Liver (tissue), 9 donors: Measurements from ENCODE around the gene DHRS4. TPM values are rescaled to one million over a fixed set of nuclear protein-coding genes. Genes with fewer than 3 reads are reported as not detected.
"Not testable (repeated sequence)": the region's sequence is repeated elsewhere in the genome, so short reads cannot be mapped to it uniquely, and the experiment has no call there.

Experiments
- DNase-seq: peaks from one replicate; pipeline ENCODE4 v3.0.0-alpha.2; 2017; ENCODE audit warnings: low spot score
- H3K27ac ChIP-seq, 2 donors: one replicate each; pipeline ENCODE4 v1.7.0; 2013; ENCODE audit warnings: inconsistent platforms in 2 of 2, low read length in 2 of 2, control low read depth in 1 of 2, low read depth in 1 of 2, mild to moderate bottlenecking in 1 of 2
- H3K27me3 ChIP-seq, 4 donors: one replicate each; pipeline versions ENCODE4 v1.6.1 to v1.7.0; 2013; ENCODE audit warnings: low read length in 3 of 4, inconsistent platforms in 1 of 4, mild to moderate bottlenecking in 1 of 4, moderate library complexity in 1 of 4; ENCODE audit not compliant: control insufficient read depth in 4 of 4, insufficient read depth in 4 of 4
- H3K36me3 ChIP-seq, 4 donors: one replicate each; pipeline versions ENCODE4 v1.6.1 to v1.7.0; 2013; ENCODE audit warnings: low read length in 3 of 4, mild to moderate bottlenecking in 3 of 4, low read depth in 1 of 4, moderate library complexity in 1 of 4; ENCODE audit not compliant: control insufficient read depth in 4 of 4, insufficient read depth in 3 of 4
- H3K4me1 ChIP-seq, 4 donors: one replicate each; pipeline versions ENCODE4 v1.6.1 to v1.7.0; 2013; ENCODE audit warnings: low read length in 3 of 4, mild to moderate bottlenecking in 3 of 4, moderate library complexity in 1 of 4; ENCODE audit not compliant: control insufficient read depth in 4 of 4, insufficient read depth in 4 of 4
- H3K4me3 ChIP-seq, 3 donors: one replicate each; pipeline versions ENCODE4 v1.6.1 to v1.7.0; 2013; ENCODE audit warnings: low read length in 3 of 3, control low read depth in 1 of 3, low read depth in 1 of 3, mild to moderate bottlenecking in 1 of 3
- H3K9ac ChIP-seq, 2 donors: one replicate each; pipeline ENCODE4 v1.7.0; 2013; ENCODE audit warnings: low read length in 2 of 2, mild to moderate bottlenecking in 2 of 2, moderate library complexity in 2 of 2, control low read depth in 1 of 2, low read depth in 1 of 2
- H3K9me3 ChIP-seq, 4 donors: one replicate each; pipeline versions ENCODE4 v1.6.1 to v1.7.0; 2013; ENCODE audit warnings: low read length in 3 of 4; ENCODE audit not compliant: control insufficient read depth in 4 of 4
- EGR1 ChIP-seq, 2 donors: IDR thresholded peaks; 2 replicates each; pipeline ENCODE4 v1.6.1; 2016 to 2018; ENCODE audit warnings: antibody characterized with exemption in 2 of 2, low read depth in 2 of 2
- FOXA1 ChIP-seq: IDR thresholded peaks from 2 replicates; pipeline ENCODE4 v1.6.1; 2016; ENCODE audit warnings: antibody characterized with exemption
- FOXA2 ChIP-seq: IDR thresholded peaks from 2 replicates; pipeline ENCODE4 v1.6.1; 2016; ENCODE audit warnings: antibody characterized with exemption
- HNF4A ChIP-seq, 2 donors: conservative IDR thresholded peaks; 2 replicates each; pipeline ENCODE4 v1.6.1; 2016; ENCODE audit warnings: antibody characterized with exemption in 2 of 2, mild to moderate bottlenecking in 2 of 2
- JUND ChIP-seq, 2 donors: IDR thresholded peaks; 2 replicates each; pipeline ENCODE4 v1.6.1; 2016; ENCODE audit warnings: antibody characterized with exemption in 2 of 2
- NR2F2 ChIP-seq: IDR thresholded peaks from 2 replicates; pipeline ENCODE4 v1.6.1; 2016; ENCODE audit warnings: antibody characterized with exemption
- RAD21 ChIP-seq, 2 donors: IDR thresholded peaks; 2 replicates each; pipeline ENCODE4 v1.6.1; 2016; ENCODE audit warnings: antibody characterized with exemption in 2 of 2, mild to moderate bottlenecking in 2 of 2
- SP1 ChIP-seq: IDR thresholded peaks from 2 replicates; pipeline ENCODE4 v1.6.1; 2018; ENCODE audit warnings: antibody characterized with exemption, mild to moderate bottlenecking
- TAF1 ChIP-seq: conservative IDR thresholded peaks from 2 replicates; pipeline ENCODE4 v1.6.1; 2016; ENCODE audit warnings: antibody characterized with exemption, mild to moderate bottlenecking
- YY1 ChIP-seq: IDR thresholded peaks from 2 replicates; pipeline ENCODE4 v1.6.1; 2016; ENCODE audit warnings: antibody characterized with exemption, mild to moderate bottlenecking
- WGBS: extraction: QIAGEN DNeasy Blood & Tissue Kit; methylation state at CpG from one replicate; pipeline ENCODE4 v1.1.7; 2013; 5-methylcytosine and 5-hydroxymethylcytosine counted together
- polyA plus RNA-seq, 2 donors: library from polyadenylated mRNA; stranded (reverse) in 1 of 2; unstranded in 1 of 2; fragments of 200-250 nt in 1 of 2; fragments of >200 nt in 1 of 2; fragmentation: Nextera tagmentation in 1 of 2; extraction: Ambion mirVana in 1 of 2; gene quantifications; one replicate each; pipeline versions ENCODE4 v1.2.1 to v1.2.3, GENCODE V29; 2013 to 2015
- total RNA-seq, 2 donors: library from RNA; depleted of rRNA; stranded (reverse); fragments of >200 nt; gene quantifications; one replicate each; pipeline ENCODE4 v1.2.3, GENCODE V29; 2014
- TF ChIP-seq, protein P1 (sequence below): IDR thresholded peaks from 2 replicates; pipeline ENCODE4 v1.6.1; 2016; ENCODE audit warnings: antibody characterized with exemption
- TF ChIP-seq, protein P2 (sequence below): fragments of 150-350 bp; IDR thresholded peaks from 2 replicates; pipeline ENCODE4 v1.5.1; 2017; ENCODE audit warnings: improper control_type of control experiment, low read depth, low read length; ENCODE audit not compliant: missing input control
- TF ChIP-seq, protein P3 (sequence below): IDR thresholded peaks from 2 replicates; pipeline ENCODE4 v1.6.1; 2016; ENCODE audit warnings: antibody characterized with exemption
- TF ChIP-seq, protein P4 (sequence below): IDR thresholded peaks from 2 replicates; pipeline ENCODE4 v1.6.1; 2016; ENCODE audit warnings: antibody characterized with exemption, mild to moderate bottlenecking
- TF ChIP-seq, protein P5 (sequence below): IDR thresholded peaks from 2 replicates; pipeline ENCODE4 v1.6.1; 2016; ENCODE audit warnings: antibody characterized with exemption
- donor health status: healthy.
- donor health status: healthy.
- donor health status: healthy.
- donor health status: healthy.
- donor health status: healthy.

The DHRS4 gene
- total and polyA plus RNA-seq, 4 donors, result 53.6 to 70.2 (median 61.5) TPM

DNA sequence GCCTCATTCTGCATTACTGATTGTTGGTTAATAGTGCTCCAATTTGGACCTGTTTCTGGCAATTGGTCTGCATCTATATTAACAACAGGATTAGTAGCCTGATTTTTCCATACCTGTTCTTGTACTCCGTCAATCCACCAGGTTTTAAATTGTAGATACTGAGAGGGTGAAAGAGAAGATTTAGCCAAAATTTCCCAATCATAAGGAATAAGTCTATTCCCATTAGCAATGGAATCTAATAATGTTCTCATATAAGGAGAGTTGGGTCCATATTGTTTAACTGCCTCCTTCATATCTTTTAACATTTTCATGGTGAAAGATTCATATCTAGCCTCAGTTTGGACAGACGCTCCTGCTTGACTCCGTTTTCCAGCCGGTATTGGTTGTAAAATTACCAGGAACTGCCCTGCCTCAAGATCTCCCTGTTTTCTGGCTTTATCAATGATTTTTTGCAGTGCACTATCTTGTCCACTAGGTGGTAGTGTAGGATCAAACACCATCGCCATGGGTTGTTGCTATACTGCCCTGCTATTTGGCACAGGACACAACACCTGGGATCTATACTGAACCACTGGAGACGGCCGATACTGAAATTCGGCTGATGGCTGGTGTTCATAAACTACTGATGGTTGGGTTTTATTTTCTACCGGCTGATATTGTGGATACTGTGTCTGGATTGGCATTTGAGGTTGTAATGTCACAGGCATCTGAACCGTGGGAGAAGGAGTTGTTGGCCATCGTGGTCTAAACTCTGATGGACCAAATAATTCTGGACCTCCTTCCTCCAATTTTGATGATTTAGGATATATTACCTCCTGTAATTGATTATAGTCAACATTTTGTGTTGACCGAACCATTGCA, 60.3 kb downstream of the DHRS4 start:
- peak; percentile 53 for DNase-seq
- Histone ChIP-seq H3K27ac (no peak overlapping the region), H3K9ac (no peak overlapping the region), H3K27me3 (no peaks in the 10 kb centered on the region), H3K36me3 (no peaks in the 10 kb centered on the region), H3K4me1 (peaks cover 0 to 20% (median 19%) of the 10 kb centered on the region in 4 donors), H3K4me3 (no peak overlapping the region), H3K9me3 (no peaks in the 10 kb centered on the region)
- TF ChIP-seq, protein P1, sequence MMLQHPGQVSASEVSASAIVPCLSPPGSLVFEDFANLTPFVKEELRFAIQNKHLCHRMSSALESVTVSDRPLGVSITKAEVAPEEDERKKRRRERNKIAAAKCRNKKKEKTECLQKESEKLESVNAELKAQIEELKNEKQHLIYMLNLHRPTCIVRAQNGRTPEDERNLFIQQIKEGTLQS, result no peak
- TF ChIP-seq NR2F2 (no peak), FOXA1 (no peak), SP1 (no peak), JUND (IDR thresholded peaks at IDR 0.05) (no peak), RAD21 (IDR thresholded peaks at IDR 0.05) (peak; percentile 87 to 99), EGR1 (IDR thresholded peaks at IDR 0.05; ENCODE audit: low read depth in 2 of 2) (no peak), YY1 (no peak), HNF4A (conservative IDR thresholded peaks at IDR 0.05) (no peak), FOXA2 (no peak), TAF1 (no peak)
- TF ChIP-seq, protein P2, sequence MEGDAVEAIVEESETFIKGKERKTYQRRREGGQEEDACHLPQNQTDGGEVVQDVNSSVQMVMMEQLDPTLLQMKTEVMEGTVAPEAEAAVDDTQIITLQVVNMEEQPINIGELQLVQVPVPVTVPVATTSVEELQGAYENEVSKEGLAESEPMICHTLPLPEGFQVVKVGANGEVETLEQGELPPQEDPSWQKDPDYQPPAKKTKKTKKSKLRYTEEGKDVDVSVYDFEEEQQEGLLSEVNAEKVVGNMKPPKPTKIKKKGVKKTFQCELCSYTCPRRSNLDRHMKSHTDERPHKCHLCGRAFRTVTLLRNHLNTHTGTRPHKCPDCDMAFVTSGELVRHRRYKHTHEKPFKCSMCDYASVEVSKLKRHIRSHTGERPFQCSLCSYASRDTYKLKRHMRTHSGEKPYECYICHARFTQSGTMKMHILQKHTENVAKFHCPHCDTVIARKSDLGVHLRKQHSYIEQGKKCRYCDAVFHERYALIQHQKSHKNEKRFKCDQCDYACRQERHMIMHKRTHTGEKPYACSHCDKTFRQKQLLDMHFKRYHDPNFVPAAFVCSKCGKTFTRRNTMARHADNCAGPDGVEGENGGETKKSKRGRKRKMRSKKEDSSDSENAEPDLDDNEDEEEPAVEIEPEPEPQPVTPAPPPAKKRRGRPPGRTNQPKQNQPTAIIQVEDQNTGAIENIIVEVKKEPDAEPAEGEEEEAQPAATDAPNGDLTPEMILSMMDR, result peak; percentile 90
- TF ChIP-seq, protein P3, sequence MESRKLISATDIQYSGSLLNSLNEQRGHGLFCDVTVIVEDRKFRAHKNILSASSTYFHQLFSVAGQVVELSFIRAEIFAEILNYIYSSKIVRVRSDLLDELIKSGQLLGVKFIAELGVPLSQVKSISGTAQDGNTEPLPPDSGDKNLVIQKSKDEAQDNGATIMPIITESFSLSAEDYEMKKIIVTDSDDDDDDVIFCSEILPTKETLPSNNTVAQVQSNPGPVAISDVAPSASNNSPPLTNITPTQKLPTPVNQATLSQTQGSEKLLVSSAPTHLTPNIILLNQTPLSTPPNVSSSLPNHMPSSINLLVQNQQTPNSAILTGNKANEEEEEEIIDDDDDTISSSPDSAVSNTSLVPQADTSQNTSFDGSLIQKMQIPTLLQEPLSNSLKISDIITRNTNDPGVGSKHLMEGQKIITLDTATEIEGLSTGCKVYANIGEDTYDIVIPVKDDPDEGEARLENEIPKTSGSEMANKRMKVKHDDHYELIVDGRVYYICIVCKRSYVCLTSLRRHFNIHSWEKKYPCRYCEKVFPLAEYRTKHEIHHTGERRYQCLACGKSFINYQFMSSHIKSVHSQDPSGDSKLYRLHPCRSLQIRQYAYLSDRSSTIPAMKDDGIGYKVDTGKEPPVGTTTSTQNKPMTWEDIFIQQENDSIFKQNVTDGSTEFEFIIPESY, result no peak
- TF ChIP-seq, protein P4, sequence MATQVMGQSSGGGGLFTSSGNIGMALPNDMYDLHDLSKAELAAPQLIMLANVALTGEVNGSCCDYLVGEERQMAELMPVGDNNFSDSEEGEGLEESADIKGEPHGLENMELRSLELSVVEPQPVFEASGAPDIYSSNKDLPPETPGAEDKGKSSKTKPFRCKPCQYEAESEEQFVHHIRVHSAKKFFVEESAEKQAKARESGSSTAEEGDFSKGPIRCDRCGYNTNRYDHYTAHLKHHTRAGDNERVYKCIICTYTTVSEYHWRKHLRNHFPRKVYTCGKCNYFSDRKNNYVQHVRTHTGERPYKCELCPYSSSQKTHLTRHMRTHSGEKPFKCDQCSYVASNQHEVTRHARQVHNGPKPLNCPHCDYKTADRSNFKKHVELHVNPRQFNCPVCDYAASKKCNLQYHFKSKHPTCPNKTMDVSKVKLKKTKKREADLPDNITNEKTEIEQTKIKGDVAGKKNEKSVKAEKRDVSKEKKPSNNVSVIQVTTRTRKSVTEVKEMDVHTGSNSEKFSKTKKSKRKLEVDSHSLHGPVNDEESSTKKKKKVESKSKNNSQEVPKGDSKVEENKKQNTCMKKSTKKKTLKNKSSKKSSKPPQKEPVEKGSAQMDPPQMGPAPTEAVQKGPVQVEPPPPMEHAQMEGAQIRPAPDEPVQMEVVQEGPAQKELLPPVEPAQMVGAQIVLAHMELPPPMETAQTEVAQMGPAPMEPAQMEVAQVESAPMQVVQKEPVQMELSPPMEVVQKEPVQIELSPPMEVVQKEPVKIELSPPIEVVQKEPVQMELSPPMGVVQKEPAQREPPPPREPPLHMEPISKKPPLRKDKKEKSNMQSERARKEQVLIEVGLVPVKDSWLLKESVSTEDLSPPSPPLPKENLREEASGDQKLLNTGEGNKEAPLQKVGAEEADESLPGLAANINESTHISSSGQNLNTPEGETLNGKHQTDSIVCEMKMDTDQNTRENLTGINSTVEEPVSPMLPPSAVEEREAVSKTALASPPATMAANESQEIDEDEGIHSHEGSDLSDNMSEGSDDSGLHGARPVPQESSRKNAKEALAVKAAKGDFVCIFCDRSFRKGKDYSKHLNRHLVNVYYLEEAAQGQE, result no peak
- TF ChIP-seq, protein P5, sequence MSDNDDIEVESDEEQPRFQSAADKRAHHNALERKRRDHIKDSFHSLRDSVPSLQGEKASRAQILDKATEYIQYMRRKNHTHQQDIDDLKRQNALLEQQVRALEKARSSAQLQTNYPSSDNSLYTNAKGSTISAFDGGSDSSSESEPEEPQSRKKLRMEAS, result no peak
- 25% methylated on average over 12 of the region's 12 CpGs for WGBS

DNA sequence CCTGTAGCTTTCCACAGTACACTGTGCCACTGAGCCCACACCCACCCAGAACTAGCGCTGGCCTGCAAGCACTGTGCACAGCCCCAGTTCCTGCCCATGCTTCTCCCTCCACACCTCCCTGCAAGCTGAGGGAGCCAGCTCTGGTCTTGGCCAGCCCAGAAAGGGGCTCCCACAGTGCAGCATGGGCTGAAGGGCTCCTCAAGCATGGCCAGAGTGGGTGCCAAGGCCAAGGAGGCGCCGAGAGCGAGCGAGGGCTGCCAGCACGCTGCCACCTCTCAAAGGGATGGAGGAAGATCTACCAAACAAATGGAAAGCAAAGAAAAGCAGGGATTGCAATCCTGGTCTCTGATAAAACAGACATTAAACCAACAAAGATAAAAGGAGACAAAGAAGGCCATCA, 62.2 kb downstream of the DHRS4 start:
- H3K4me1 ChIP-seq, result peaks cover 0 to 20% (median 17%) of the 10 kb centered on the region in 4 donors
- DNase-seq, H3K36me3 ChIP-seq, H3K27ac ChIP-seq, H3K9me3 ChIP-seq, H3K27me3 ChIP-seq, H3K4me3 ChIP-seq, H3K9ac ChIP-seq: not testable (repeated sequence)
- 98% methylated on average over 6 of the region's 6 CpGs for WGBS

Other genes with a start within 250 kb of the DHRS4 start
- 10 to 100 TPM; 16.7 to 56.8 TPM for gene DHRS4L2, start 35.2 kb downstream of the DHRS4 start, total RNA-seq
- gene DHRS4L2, start 35.2 kb downstream of the DHRS4 start, polyA plus RNA-seq, result 10 to 100 TPM; 40.8 to 47.2 TPM
- gene CARMIL3, start 98.2 kb downstream of the DHRS4 start, total RNA-seq, result under 1 TPM; 0.05 to 0.17 TPM
- gene CARMIL3, start 98.2 kb downstream of the DHRS4 start, polyA plus RNA-seq, result under 1 TPM; 0.17 TPM
- gene CPNE6, start 117.8 kb downstream of the DHRS4 start, total RNA-seq, result not detected
- under 1 TPM; 0.05 to 0.17 TPM for gene CPNE6, start 117.8 kb downstream of the DHRS4 start, polyA plus RNA-seq
- gene PCK2, start 140.5 kb downstream of the DHRS4 start, total RNA-seq, result 100 to 1,000 TPM in 1 of 2 donors, 10 to 100 TPM in 1; 39.8 to 205 TPM
- 100 to 1,000 TPM; 236 to 250 TPM for gene PCK2, start 140.5 kb downstream of the DHRS4 start, polyA plus RNA-seq
- 100 to 1,000 TPM; 215 to 312 TPM for gene DCAF11, start 161.0 kb downstream of the DHRS4 start, total RNA-seq
- gene DCAF11, start 161.0 kb downstream of the DHRS4 start, polyA plus RNA-seq, result 100 to 1,000 TPM in 1 of 2 donors, 10 to 100 TPM in 1; 30.1 to 119 TPM
- gene NRL, start 161.2 kb downstream of the DHRS4 start, total RNA-seq, result 1 to 10 TPM; 2.7 to 3.2 TPM
- 1 to 10 TPM; 1.5 to 2.9 TPM for gene NRL, start 161.2 kb downstream of the DHRS4 start, polyA plus RNA-seq
- gene FITM1, start 176.9 kb downstream of the DHRS4 start, total RNA-seq, result 1 to 10 TPM; 1.7 to 6.4 TPM
- 10 to 100 TPM; 11.9 to 16.1 TPM for gene FITM1, start 176.9 kb downstream of the DHRS4 start, polyA plus RNA-seq
- gene PSME1, start 182.4 kb downstream of the DHRS4 start, total RNA-seq, result 10 to 100 TPM; 63.3 to 71.9 TPM
- gene PSME1, start 182.4 kb downstream of the DHRS4 start, polyA plus RNA-seq, result 100 to 1,000 TPM; 131 to 237 TPM
- gene EMC9, start 187.8 kb downstream of the DHRS4 start, total RNA-seq, result 10 to 100 TPM in 1 of 2 donors, 1 to 10 TPM in 1; 8.6 to 10.5 TPM
- gene EMC9, start 187.8 kb downstream of the DHRS4 start, polyA plus RNA-seq, result 10 to 100 TPM; 16.2 to 17.8 TPM
- gene PSME2, start 192.8 kb downstream of the DHRS4 start, total RNA-seq, result 10 to 100 TPM; 56.9 to 62.3 TPM
- gene PSME2, start 192.8 kb downstream of the DHRS4 start, polyA plus RNA-seq, result 100 to 1,000 TPM; 123 to 247 TPM
- gene RNF31, start 193.7 kb downstream of the DHRS4 start, total RNA-seq, result 10 to 100 TPM; 16.3 to 36.0 TPM
- gene RNF31, start 193.7 kb downstream of the DHRS4 start, polyA plus RNA-seq, result 10 to 100 TPM; 20.3 to 21.6 TPM
- gene IRF9, start 207.5 kb downstream of the DHRS4 start, total RNA-seq, result 10 to 100 TPM; 44.2 to 57.8 TPM
- gene IRF9, start 207.5 kb downstream of the DHRS4 start, polyA plus RNA-seq, result 10 to 100 TPM; 37.9 to 60.9 TPM
- gene REC8, start 218.3 kb downstream of the DHRS4 start, total RNA-seq, result 1 to 10 TPM; 3.8 to 4.7 TPM
- gene REC8, start 218.3 kb downstream of the DHRS4 start, polyA plus RNA-seq, result 1 to 10 TPM; 2.3 to 3.8 TPM
- gene IPO4, start 235.0 kb downstream of the DHRS4 start, total RNA-seq, result 10 to 100 TPM; 16.3 to 29.8 TPM
- gene IPO4, start 235.0 kb downstream of the DHRS4 start, polyA plus RNA-seq, result 10 to 100 TPM; 13.6 to 32.9 TPM
- gene TM9SF1, start 241.7 kb downstream of the DHRS4 start, total RNA-seq, result 10 to 100 TPM; 27.5 to 76.2 TPM
- gene TM9SF1, start 241.7 kb downstream of the DHRS4 start, polyA plus RNA-seq, result 10 to 100 TPM; 30.0 to 46.9 TPM